OCI-M1 (cell line): ENCODE results near the gene SMAD6.

Experiments
- DNase-seq: peaks from one replicate; lab custom pipeline; 2025; lab: John Stamatoyannopoulos, UW

Gene SMAD6

GRCh38 chr15:66721501-66721937 lies 19.5 kb downstream of the SMAD6 start:
- DNase-seq: no peak

GRCh38 chr15:66721954-66722353 lies 19.9 kb downstream of the SMAD6 start:
- no peak for DNase-seq

- DNase-seq: no peak
Measured at GRCh38 chr15:66722757-66723540, 20.9 kb downstream of the SMAD6 start.

- no peak for DNase-seq
Measured at GRCh38 chr15:66723826-66724731, 22.0 kb downstream of the SMAD6 start.

- no peak for DNase-seq
Measured at GRCh38 chr15:66724732-66725463, 22.9 kb downstream of the SMAD6 start.

GRCh38 chr15:66725464-66725785 lies 23.4 kb downstream of the SMAD6 start:
- DNase-seq: no peak

GRCh38 chr15:66726386-66726785 lies 24.4 kb downstream of the SMAD6 start:
- DNase-seq: no peak

- no peak for DNase-seq
Measured at GRCh38 chr15:66729331-66729951, 27.4 kb downstream of the SMAD6 start.

GRCh38 chr15:66730168-66731021 lies 28.4 kb downstream of the SMAD6 start:
- no peak for DNase-seq

GRCh38 chr15:66733976-66734375 lies 31.9 kb downstream of the SMAD6 start:
- no peak for DNase-seq

- no peak for DNase-seq
Measured at GRCh38 chr15:66734961-66735908, 33.2 kb downstream of the SMAD6 start.

GRCh38 chr15:66735909-66736305 lies 33.9 kb downstream of the SMAD6 start:
- no peak for DNase-seq

- no peak for DNase-seq
Measured at GRCh38 chr15:66737243-66738010, 35.4 kb downstream of the SMAD6 start.

- no peak for DNase-seq
Measured at GRCh38 chr15:66738116-66738515, 36.1 kb downstream of the SMAD6 start.

GRCh38 chr15:66738595-66738994 lies 36.6 kb downstream of the SMAD6 start:
- DNase-seq: no peak

- DNase-seq: no peak
Measured at GRCh38 chr15:66739287-66739686, 37.3 kb downstream of the SMAD6 start.

GRCh38 chr15:66740802-66741201 lies 38.8 kb downstream of the SMAD6 start:
- no peak for DNase-seq

GRCh38 chr15:66741646-66742045 lies 39.6 kb downstream of the SMAD6 start:
- no peak for DNase-seq

- DNase-seq: no peak
Measured at GRCh38 chr15:66742286-66742685, 40.2 kb downstream of the SMAD6 start.
